RCC 7860 (cell line): ENCODE data around the gene ZNF385D.

Experiments
- DNase-seq: peaks from one replicate; pipeline ENCODE4 v3.0.0-alpha.2; 2015; ENCODE audit warnings: low spot score
- FAIRE-seq: peaks from 2 replicates; lab custom pipeline; 2012; peaks lifted over from hg19 to GRCh38; lab: Jason Lieb, UNC

Gene ZNF385D

DNA sequence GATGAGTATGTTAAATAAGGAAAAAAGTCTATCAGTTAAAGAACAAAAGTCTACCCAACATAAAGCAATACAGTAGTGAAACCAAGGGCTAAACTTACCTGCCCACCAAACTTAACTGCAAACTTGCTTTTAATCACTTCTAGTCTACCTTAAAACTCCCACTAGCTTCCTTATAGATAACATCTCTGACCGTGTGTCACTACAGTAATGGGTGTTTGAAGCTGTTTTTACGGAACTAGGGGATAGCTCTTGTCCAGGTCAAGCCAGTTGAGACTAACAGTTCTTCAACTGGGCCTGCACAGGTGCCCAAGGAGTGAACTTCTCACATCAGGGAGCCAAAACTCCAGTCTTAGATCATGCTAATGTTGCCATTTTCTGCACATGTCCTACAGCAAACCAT is 132.3 kb downstream of the ZNF385D start:
- DNase-seq, result no peak

DNA sequence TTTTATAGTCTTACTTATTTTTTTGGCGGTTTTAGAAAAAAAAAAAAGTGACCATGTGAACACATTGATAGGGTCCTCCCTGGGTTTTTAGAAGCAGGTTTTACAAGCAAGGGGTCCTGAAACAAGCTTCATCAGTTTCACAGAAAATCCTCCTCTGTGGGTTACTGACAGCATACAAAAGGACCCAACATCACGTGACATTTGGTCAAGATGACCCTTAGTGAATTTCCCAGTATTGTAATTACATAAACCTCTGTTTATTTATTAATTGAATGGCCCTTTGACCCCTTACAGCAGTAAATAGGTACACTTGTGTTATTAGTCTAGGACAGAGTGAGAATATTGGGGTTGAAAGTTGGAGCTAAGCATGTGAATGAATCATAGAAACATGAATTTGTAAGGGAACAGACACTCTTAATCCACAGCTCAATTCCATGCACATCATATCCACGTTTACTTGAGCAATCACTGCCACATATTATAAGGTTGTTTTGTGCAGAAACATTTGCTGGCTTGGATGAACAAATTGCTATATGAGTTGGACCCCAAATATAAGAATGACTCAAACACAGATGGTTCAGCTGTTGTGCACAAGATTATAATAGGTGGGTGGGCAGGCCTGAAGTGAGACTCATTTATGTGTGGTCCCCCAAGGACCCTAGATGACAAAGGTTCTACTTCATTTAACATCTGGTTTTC is 137.5 kb downstream of the ZNF385D start:
- no peak for DNase-seq
- no peak for FAIRE-seq

More for the DNA sequence above, 132.3 kb downstream of the ZNF385D start:
- FAIRE-seq, result no peak

DNA sequence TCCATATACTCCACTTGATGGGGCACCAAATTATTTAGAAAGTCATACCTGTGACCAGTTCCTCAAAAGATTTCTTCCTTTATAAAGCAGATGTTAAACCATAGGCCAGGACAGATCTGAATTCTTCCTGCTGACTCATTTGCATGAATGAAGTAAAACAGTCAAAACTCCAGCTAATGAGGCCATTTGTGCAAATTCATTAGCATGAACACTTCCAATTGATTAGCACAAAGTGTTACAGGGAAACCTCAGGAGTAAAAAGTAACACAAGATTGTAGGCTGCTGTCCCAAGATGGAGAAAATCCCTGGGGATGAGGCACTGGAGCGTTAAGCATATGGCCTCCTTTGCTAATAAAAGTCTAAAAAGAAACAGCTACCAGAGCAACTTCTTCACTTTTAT is 149.8 kb downstream of the ZNF385D start:
- FAIRE-seq (no peak), DNase-seq (no peak)

DNA sequence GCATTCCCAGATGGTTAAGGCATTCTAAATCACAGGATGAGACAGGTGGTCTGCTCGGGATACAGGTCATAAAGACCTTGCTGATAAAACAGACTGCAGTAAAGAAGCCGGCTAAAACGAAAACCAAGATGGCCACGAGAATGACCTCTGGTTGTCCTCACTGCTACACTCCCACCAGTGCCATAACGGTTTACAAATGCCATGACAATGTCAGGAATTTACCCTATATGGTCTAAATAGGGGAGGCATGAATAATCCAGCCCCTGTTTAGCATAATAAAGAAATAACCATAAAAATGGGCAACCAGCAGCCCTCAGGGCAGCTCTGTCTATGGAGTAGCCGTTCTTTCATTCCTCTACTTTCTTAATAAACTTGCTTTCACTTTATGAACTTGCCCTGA is 151.1 kb downstream of the ZNF385D start:
- FAIRE-seq, result no peak
- no peak for DNase-seq

DNA sequence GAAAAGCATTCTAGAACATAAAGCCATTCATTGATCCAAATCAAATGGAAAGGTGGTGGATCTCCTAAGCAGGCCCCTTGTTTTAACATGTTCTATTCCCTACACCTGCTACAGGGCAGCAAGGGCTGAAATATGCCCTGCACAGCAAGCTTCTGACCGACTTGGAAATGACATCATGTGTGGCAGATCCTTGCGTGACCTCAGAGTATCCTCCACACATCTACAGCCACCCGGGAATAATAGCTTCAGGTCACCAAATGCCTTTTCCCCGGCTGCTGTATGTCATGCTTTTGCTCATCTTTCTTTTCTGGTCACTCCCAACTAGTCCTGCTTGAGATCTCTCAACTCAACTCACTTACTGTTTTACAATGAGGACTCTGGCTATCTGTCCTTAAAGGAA is 158.2 kb downstream of the ZNF385D start:
- FAIRE-seq, result no peak

DNA sequence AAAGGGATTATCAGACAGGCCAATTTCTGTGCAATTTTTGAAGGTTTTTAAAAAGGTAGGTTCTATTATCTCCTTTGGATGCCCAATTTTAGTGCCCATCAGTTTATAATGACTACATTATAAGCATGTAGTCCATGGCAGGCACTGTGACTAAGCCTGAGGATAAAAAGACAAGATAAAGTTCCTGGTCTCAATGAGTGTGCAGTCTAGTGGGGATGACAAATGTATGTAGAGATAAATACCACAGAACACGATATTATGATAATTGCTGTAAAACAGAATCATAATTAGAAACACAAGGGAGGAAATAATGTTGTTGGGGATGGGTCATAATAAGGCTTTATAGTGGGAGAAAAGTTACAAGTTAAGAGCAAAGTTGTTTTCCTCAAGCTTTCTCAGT is 163.1 kb downstream of the ZNF385D start:
- FAIRE-seq (no peak), DNase-seq (no peak)

More for the DNA sequence above, 158.2 kb downstream of the ZNF385D start:
- DNase-seq, result no peak

DNA sequence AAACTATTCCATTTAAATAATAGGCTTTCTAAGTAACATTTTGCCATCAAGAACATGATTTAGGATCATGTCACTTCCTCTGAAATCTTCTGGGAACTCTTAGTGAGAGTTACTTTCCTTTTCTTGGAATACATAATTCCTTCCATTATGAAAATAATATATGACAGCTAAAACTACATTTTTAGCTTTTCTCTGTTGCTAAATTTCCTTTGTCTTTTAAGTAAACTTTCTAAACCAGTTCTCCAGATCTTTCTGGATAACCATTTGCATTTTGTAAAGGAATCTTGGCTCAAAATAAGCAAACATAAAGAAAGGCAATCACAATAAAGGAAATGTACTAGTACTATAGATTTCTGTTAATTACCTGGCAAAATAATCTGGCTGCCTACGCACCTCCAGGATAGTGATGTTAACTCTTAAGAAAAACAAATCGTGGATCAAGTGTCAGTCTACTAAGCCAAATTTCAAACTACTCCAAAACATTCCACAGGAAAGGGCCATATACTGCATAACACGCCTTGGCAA is 165.7 kb downstream of the ZNF385D start:
- DNase-seq, result no peak
- FAIRE-seq, result no peak

DNA sequence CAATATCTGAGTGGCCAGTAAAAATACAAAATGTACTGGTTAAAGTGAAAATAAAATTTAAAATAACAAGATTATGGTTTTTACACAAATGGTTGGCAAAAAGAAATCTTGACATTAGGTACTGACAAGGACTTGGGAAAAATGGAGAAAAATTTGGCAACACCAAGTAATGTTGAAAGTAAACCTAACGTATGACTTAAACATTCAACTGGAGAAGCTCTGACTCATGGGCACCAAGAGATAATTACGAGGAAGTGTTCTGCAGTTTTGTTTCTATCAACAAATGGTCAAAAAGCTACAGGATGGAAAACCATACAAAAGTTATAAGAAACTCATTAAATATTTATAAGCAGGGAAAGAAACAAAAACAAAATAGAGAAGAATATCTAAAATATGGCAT is 177.7 kb downstream of the ZNF385D start:
- DNase-seq, result no peak
- FAIRE-seq, result no peak

DNA sequence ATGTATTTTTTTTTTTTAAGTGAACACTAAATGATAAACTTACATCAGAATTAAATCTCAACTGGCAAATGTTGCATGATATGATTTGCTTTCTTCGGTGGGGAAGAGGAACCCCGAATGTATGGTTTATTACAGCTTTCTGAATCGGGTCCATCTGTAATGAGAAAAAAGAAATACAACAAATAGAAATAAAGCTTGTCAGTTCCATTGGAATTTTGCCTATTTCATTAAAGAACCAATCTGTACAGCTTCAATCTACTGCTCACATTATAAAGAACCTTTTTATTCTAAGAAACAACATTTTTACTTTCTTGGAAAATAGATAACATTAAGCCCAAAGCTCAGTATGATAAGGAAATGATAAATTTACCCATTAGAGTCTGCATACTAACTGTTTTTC is 186.5 kb downstream of the ZNF385D start:
- no peak for FAIRE-seq
- no peak for DNase-seq

DNA sequence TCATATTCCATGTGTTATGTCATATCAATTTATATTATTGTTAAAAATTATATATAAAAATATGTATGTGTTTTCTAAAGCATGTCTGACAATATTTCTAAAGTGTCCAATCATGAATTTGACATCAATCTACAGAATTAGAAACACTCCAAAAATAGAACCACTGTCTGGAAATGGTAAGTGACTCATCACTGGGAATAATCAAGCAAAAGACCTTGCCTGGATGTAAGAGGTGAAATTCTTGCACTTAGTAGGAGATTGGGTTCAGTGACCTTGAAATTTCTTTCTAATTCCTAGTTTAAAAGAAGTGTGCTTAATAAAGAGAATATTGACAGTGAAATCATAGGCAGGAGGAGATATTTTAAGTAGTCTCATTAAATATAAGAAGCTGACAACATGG is 188.8 kb downstream of the ZNF385D start:
- FAIRE-seq (peak; percentile 52), DNase-seq (no peak)

DNA sequence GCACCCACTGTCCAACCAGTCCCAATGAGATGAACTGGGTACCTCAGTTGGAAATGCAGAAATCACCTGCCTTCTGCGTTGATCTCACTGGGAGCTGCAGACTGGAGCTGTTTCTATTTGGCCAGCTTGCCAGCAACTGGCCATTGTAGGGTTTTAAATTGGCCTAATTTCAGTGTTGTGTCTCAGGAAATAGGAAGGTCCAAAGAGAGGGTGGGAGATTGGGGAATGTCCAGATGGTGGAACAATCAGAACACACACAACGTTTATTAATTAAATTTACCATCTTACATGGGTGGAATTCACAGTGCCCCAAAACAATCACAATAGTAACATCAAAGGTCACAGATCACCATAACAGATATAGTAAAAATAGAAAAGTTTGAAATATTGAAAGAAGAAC is 189.5 kb downstream of the ZNF385D start:
- FAIRE-seq, result no peak
- DNase-seq, result no peak

DNA sequence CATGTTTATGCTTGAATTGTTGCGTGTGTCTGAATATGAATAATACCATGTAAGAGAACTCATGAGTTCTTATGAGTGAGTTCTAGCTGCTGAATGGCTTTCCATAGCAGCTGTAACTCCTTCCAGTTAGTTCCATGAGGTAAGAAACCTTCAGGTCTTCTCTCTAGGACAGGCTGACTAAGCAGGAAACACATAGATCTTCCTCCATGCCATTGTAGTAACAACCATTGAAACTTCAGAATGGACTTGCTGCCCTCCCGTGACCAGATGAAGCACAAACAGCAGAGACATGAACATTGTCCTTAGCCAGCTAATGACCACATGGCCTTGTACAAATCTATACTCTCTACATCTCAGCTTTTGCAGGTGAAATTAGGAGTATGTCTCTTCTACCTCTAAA is 200.0 kb downstream of the ZNF385D start:
- FAIRE-seq, result no peak
- DNase-seq, result no peak

DNA sequence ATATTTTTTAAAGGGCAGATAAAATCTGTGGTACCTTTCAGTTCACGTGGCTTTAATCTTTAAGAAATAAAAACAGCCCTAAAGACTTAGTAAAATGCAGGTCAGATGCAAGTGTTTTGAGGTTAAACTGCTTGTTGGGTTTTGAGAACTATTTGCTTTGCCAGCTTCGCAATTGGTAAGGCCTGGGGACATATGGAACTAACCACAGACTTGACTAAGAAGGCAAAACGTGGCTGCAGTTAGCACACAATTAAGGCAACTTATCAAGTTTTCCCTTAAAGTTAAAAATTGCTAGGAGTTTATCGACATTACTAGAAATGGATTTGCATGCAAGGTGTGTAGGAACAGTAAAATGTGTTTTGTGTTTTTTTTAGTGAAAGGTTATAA is 206.9 kb downstream of the ZNF385D start:
- FAIRE-seq (no peak), DNase-seq (no peak)

DNA sequence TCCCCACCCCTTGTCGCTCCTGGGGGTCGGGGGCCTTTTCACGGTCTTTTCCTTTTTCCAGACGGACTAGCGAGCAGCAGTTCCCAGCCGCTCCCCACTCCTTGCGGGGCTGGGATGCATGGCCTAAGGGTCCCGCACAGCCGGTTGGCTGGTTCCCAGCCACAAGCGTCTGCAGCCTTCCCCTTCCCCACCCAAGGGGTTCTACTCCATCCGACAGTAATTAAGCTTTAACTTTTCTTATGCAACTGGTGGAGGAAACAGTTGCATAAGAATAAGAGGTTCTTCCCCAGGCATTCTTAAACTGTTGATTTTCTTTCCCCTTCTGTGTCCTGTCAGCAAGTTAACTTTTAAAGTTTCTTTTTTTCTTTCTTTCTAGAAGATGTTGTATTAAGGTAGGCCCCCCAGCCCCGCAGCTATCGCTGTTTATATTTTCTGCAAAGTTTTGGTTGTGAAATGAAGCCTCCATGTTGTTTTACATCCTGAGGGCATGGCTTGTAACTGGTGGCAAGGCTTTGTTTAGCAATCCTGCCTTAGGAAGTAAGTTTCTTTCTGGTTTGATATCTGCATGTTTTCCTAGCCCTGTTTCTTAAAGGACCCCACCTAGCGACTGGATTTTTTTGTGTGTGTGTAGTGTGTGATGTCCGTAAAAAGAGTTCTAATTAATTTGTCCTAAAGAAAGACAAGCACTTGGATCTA is 207.5 kb downstream of the ZNF385D start:
- no peak for FAIRE-seq
- DNase-seq, result no peak

DNA sequence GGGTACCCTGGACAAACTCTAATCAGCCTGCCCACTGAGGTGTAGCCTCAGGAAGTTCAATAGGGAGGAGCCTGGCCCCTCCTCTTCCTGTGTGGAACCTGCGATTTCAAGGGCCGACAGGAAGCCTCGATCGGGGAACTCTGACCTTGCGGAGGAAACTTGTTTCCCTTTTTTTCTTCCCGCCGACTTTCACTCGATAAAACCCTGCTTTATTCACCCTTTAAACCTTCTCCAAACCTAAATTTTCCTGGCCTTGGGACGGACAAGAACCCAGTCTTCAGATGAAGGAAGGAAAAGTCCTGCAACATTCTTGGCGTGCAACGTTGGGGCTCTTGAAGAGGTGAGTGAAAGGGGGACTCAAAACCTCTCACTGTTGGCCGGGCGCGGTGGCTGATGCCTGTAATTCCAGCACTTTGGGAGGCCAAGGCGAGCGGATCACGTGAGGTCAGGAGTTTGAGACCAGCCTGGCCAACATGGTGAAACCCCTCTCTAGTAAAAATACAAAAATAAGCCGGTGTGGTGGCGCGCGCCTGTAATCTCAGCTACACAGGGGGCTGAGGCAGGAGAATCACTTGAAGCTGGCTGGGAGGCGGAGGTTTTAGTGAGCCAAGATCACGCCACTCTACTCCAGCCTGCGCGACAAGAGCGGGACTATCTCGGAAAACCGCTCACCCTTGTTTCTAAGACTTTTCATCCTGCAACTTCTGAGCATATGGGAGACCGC is 208.2 kb downstream of the ZNF385D start:
- DNase-seq, result no peak
- no peak for FAIRE-seq

DNA sequence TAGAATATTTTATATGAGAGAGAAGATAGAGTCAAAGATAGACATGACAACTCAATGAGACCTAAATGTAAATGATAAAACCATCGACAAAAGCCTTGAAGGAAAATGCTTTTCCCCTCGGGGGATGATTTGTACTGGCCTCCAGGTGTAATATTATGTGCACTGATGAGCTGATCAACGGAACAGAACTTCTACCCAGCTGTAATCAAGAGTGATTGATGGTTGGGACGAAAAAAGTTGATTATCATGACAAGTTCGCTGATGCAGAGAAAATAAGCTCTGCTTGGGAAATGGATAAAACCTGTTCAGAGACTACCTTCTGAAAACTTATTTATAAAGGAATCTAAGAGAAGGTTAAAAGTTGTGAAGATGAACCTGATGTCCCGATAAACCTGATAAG is 210.7 kb downstream of the ZNF385D start:
- no peak for DNase-seq
- no peak for FAIRE-seq

DNA sequence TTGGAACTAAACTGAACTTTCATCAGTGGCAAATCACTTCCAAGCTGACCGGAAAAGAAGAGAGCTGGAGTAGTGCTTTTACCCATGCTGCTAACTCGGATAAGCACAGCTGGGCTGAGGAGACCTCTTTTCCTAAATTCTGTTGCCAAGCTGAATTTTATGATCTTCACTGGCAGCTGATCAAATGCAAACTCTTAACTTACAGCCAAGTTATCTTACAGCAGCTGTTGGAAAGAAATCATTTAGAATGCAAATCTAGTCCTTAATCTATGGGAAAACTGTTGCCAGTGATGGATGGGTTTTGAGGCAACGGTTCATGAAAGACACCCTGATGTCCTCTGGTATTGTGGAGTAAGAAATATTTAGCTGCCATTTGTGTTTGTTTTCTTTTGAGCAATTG is 216.5 kb downstream of the ZNF385D start:
- no peak for FAIRE-seq
- DNase-seq, result no peak

DNA sequence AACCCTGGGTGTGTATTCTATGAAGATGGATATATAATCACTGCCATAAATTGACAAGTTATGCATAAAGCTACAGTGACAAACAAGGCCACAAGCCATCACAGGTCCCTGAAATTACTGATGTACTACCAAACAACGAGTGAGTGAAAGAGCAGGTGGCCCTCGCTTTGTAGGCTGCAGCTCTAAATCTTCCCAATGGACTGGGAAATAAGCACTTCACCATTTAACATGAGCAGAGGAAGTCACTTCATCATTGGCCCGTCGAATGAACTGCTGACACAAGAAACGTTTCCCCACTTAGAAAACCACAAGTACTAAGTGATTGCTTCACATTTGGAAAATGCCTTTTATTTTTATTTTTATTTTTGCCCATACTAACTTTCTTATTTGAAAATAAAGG is 218.0 kb downstream of the ZNF385D start:
- DNase-seq (no peak), FAIRE-seq (no peak)

DNA sequence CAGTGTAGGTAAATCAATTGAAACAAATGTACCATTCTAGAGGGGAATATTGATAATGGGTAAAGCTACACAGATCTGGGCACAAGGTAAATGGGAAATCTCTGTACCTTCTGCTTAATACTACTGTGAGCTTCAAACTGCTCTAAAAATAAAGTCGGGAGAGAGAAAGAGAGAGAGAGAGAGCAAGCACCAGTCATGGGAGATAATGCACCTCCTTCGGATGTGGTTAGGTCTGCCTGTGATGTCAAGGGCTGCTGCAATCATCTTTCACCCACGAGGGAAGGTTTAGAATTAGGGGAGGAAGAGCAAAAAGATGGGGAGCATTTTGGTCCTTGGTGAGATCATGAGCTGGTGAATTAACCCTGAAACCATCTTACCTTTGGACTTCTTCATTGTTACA is 219.1 kb downstream of the ZNF385D start:
- DNase-seq, result no peak
- FAIRE-seq, result no peak

DNA sequence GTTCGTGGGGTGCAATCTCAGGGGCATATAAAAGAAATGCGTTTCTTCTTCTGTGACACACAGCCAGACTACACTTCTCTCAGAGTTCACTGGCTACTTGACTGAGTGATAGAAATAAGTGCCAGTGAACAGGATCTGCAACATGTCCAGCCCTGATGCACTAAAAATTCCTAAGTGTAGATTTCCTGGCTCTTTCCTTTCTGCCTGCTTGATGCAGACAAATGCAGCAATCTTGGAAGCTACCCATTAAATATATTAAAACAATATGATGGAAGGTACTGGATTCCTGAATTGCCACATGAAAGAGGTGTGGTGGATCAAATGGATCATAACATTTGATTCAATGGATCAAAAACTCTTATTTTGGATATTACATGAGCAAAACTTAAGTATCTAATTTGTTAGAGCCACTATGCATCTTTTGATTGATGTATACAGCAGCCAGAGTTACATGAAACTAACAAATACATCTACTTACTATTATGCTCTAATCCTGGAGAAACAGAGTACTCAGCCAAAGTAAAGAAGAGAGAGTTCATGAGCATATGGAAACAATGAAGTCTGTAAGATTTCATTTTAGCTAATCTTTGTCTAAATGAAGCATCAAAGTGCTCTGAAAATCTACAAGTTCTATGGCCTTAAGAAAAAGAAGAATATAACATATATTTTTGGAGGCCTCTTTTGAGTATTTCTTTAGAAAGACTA is 222.6 kb downstream of the ZNF385D start:
- no peak for FAIRE-seq
- DNase-seq, result no peak

DNA sequence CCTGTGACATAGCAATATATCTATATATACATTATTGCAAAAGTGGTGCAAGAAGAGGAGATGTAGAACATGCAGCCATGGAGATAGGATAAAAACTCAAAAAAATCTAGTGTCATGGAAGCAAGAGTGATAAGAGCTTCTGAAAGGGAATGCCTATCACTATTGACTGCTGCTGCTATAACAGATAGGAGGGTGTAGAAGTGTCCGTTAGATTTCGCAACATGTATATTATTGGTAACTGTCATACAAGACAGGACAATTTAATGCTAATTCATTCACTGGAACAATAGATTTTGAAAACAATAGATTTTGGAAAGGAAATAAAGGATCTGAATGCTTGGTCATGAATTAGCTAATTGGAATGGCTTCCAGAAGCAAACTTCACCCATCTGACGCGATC is 224.5 kb downstream of the ZNF385D start:
- DNase-seq (no peak), FAIRE-seq (no peak)
